ENCODE data around the gene CFAP97D2. TPM values are rescaled to one million over a fixed set of nuclear protein-coding genes. Genes with fewer than 3 reads are reported as not detected.
A peak's percentile ranks its signal among the peaks of the same experiment; 100 is the strongest.
"Not testable (repeated sequence)": the region's sequence is repeated elsewhere in the genome, so short reads cannot be mapped to it uniquely, and the experiment has no call there.

CFAP97D2 gene
- total and polyA plus RNA-seq, 12 donors, result not detected

DNA sequence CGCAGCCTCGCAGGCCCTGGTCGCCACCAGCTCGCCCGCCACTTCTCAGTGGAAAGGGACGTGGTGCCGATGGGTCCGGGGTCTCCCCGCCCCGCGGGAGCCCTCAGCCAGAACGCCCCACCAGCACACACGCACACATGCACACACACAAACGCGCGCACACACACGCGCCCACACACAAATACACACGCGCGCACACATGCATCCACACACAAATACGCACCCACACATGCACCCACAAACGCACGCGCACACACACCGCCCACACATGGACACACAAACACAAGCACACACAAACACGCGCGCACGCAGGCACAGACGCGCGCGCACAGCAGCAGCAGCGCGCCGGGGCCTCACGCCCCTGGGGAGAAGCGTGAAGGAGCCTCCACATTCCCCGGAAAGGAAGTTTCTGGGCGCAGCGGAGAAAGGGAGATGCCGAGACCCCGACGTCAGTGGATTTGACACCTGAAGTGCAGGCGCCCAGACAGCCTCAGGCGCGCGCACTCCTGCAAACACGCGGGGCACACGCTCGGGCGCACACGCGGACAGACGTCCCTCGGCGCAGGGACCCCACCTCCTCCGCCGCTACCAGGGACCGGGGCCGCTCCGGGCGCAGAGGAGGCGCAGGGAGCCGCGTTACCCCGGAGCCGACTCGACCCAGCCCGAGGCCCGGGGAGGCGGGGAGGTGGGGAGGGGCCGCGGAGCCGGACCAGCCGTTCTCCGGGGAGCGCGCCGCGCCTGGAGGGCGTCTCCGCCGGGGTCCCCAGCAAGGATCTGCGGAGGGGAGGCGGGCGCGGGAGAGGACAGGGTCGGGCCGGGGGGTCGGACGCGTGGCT is 47.3 kb upstream of the CFAP97D2 start:
- TF ChIP-seq, protein P1, sequence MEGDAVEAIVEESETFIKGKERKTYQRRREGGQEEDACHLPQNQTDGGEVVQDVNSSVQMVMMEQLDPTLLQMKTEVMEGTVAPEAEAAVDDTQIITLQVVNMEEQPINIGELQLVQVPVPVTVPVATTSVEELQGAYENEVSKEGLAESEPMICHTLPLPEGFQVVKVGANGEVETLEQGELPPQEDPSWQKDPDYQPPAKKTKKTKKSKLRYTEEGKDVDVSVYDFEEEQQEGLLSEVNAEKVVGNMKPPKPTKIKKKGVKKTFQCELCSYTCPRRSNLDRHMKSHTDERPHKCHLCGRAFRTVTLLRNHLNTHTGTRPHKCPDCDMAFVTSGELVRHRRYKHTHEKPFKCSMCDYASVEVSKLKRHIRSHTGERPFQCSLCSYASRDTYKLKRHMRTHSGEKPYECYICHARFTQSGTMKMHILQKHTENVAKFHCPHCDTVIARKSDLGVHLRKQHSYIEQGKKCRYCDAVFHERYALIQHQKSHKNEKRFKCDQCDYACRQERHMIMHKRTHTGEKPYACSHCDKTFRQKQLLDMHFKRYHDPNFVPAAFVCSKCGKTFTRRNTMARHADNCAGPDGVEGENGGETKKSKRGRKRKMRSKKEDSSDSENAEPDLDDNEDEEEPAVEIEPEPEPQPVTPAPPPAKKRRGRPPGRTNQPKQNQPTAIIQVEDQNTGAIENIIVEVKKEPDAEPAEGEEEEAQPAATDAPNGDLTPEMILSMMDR (IDR thresholded peaks at IDR 0.05), result no peak
- H3K36me3 ChIP-seq, result no peaks in the 10 kb centered on the region
- H3K27ac ChIP-seq, result peak overlapping the region; percentile 2 to 92 (median 78)
- peaks cover 25 to 56% (median 50%) of the 10 kb centered on the region in 9 donors for H3K4me1 ChIP-seq
- WGBS, 2 donors, result 0 to 1% methylated on average over 79 to 95 of the region's 95 CpGs
- intact Hi-C loops (cut with DNase I), result loop anchor here in 3 of 10 donors (5.0 to 10.0 kb wide), 4 partner anchors 64 to 137 kb away; no protein-coding TSS in a partner anchor
- no peak for DNase-seq
- no peaks in the 10 kb centered on the region for H3K27me3 ChIP-seq
- H3K4me3 ChIP-seq, result peak overlapping the region; percentile 64 to 98 (median 84)
- no peaks in the 10 kb centered on the region for H3K9me3 ChIP-seq
- ATAC-seq, result peak; percentile 1 to 42 (median 6)

DNA sequence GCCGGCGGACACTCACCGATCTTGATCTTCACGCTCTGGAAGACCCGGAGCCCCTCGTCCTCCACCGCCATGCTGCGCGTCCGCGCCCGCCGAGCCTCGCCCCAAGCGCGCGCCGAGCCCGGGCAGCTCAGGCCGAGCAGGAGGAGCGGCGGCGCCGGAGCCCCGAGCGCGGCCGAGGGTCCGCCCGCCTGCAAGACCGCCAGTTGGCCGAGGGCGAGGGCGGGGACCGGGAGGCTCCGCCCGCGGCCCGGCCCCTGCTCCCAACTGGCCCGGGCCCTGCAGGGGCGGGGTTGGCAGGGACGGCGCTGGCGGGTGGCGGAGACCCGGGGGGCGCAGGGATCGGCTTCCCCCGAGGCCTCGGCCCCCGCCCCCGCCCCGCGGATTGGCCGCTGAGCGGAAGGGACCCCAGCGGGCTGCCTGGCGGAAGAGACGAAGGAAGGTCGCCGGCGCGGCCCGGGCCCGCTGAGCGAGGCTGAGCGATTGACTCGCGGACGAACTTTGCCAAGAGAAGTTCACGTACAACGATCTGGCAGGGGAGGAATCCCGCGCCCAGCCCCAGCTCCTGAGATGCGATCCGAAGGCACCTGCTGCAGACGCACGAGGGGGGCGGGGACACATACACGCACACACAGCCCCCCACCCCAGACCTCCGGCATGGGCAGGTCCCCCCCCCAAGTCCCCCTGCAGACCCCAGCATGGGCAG is 46.5 kb upstream of the CFAP97D2 start, which contains the start of gene RASA3:
TSS of gene RASA3 (minus strand) at position 205 of the 703 bp plus-strand sequence. CDS start at position 71, 134 bp downstream.
- TF ChIP-seq, protein P1 (IDR thresholded peaks at IDR 0.05), result no peak

DNA sequence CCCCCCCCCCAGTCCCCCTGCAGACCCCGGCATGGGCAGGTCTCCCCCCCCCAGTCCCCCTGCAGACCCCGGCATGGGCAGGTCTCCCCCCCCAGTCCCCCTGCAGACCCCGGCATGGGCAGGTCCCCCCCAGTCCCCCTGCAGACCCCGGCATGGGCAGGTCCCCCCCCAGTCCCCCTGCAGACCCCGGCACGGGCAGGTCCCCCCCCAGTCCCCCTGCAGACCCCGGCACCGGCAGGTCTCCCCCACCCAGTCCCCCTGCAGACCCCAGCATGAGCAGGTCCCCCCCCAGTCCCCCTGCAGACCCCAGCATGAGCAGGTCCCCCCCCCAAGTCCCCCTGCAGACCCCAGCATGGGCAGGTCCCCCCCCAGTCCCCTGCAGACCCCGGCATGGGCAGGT is 45.9 kb upstream of the CFAP97D2 start:
- Histone ChIP-seq H3K4me3 (peak overlapping the region in 1 of 10 donors; percentile 79), H3K27ac (peak overlapping the region in 1 of 10 donors; percentile 81), H3K4me1 (peaks cover 21 to 43% (median 37%) of the 10 kb centered on the region in 9 donors)
- H3K36me3 ChIP-seq, DNase-seq, H3K27me3 ChIP-seq, ATAC-seq, H3K9me3 ChIP-seq: not testable (repeated sequence)
- 35 to 55% methylated on average over 2 to 7 of the region's 9 CpGs for WGBS, 2 donors
- intact Hi-C loops (cut with DNase I), result loop anchor here in 3 of 10 donors (5.0 to 10.0 kb wide), 4 partner anchors 66 to 138 kb away; no protein-coding TSS in a partner anchor

More for the DNA sequence above, 46.5 kb upstream of the CFAP97D2 start, which contains the start of gene RASA3:
- no peaks in the 10 kb centered on the region for H3K27me3 ChIP-seq
- DNase-seq (peak; percentile 72 to 85), ATAC-seq (peak; percentile 77 to 94 (median 84))
- H3K4me1 ChIP-seq, result peaks cover 25 to 48% (median 42%) of the 10 kb centered on the region in 9 donors
- 0 to 1% methylated on average over 67 to 81 of the region's 81 CpGs for WGBS, 2 donors
- H3K4me3 ChIP-seq, result peak within 1 kb of the TSS; percentile 64 to 98 (median 84)
- no peaks in the 10 kb centered on the region for H3K9me3 ChIP-seq
- H3K36me3 ChIP-seq, result no peaks in the 10 kb centered on the region
- peak within 1 kb of the TSS; percentile 2 to 92 (median 78) for H3K27ac ChIP-seq
- intact Hi-C loops (cut with DNase I), result loop anchor here in 3 of 10 donors (5.0 to 10.0 kb wide), 4 partner anchors 65 to 138 kb away; no protein-coding TSS in a partner anchor

DNA sequence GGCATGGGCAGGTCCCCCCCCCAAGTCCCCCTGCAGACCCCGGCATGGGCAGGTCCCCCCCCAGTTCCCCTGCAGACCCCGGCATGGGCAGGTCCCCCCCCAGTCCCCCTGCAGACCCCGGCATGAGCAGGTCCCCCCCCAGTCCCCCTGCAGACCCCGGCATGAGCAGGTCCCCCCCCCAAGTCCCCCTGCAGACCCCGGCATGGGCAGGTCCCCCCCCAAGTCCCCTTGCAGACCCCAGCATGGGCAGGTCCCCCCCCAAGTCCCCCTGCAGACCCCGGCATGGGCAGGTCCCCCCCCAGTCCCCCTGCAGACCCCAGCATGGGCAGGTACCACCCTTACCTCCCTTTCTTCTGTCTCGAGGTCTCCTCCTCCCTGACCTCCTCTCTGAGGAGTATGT is 45.5 kb upstream of the CFAP97D2 start:
- DNase-seq, result peak in 1 of 2 donors; percentile 3
- not testable (repeated sequence) for H3K9me3 ChIP-seq, H3K36me3 ChIP-seq, H3K27ac ChIP-seq, ATAC-seq, H3K4me3 ChIP-seq, H3K27me3 ChIP-seq
- WGBS, 2 donors, result 70 to 74% methylated on average over 6 to 7 of the region's 7 CpGs
- intact Hi-C loops (cut with DNase I), result loop anchor here in 3 of 10 donors (5.0 to 10.0 kb wide), 4 partner anchors 66 to 139 kb away; no protein-coding TSS in a partner anchor
- peaks cover 17 to 38% (median 33%) of the 10 kb centered on the region in 9 donors for H3K4me1 ChIP-seq
